Stomach (tissue), 4 donors: ENCODE measurements around the gene PPP1R13B.

Experiments used
- CTCF ChIP-seq, 7 experiments: fragments of 450-650 bp in 4 of 7; fragments of 200-600 bp in 3 of 7; sonication (generic) in 3 of 7; IDR thresholded peaks; one replicate each; pipeline ENCODE4 v1.5.1; 2016 to 2019; ENCODE audit warnings: antibody characterized with exemption in 7 of 7, control low read depth in 2 of 7, mild to moderate bottlenecking in 1 of 7
- EP300 ChIP-seq: sonication (generic); formaldehyde crosslinking; IDR thresholded peaks from one replicate; pipeline ENCODE4 v1.6.1; 2017; ENCODE audit warnings: antibody characterized with exemption
- POLR2A ChIP-seq, 4 donors: fragments of 450-650 bp; IDR thresholded peaks; one replicate each; pipeline ENCODE4 v1.6.1; 2016; ENCODE audit warnings: antibody characterized with exemption in 4 of 4, control low read depth in 2 of 4, mild to moderate bottlenecking in 1 of 4, moderate library complexity in 1 of 4
- POLR2AphosphoS5 ChIP-seq, 3 donors: sonication (generic); formaldehyde crosslinking; IDR thresholded peaks; one replicate each; pipeline ENCODE4 v1.6.1; 2016; ENCODE audit warnings: antibody characterized with exemption in 3 of 3

- TF ChIP-seq POLR2A (IDR thresholded peaks at IDR 0.05) (no peak), CTCF (IDR thresholded peaks at IDR 0.05) (no peak), EP300 (no peak), POLR2AphosphoS5 (IDR thresholded peaks at IDR 0.05) (no peak)
Measured at GRCh38 chr14:103857256-103857655, 9.9 kb upstream of the PPP1R13B start.
